Measurements from ENCODE around the gene CLNK. TPM values are rescaled to one million over a fixed set of nuclear protein-coding genes. Genes with fewer than 3 reads are reported as not detected.

The CLNK gene
- total RNA-seq, 2 experiments from 2014 or later: 0.05 to 0.17 TPM

GRCh38 chr4:10732235-10732913, 47.8 kb upstream of the CLNK start:
- H3K9me3 ChIP-seq (ENCODE audit: control insufficient read depth in 1 of 2, insufficient read depth in 1 of 2, low read length in 2 of 2): no peaks in the 10 kb centered on the region

DNA sequence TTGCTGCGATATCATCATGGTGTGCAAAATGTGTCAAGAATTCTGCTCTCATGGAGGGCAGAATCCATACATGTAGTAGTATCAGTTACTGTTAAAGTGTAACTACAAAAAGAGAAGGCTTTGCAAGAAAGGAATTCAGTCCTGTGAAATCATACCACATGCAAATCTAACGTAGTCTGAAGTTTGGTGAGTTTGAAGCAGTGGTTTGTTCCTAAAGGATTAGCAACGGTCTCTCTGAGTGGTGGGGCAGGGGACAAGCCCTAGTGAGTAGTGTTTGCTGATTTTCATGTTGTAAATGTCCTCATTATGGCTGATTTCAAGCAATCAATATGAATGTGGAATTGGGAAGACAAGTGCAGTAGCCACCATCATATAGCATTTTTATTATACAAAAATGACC, 47.1 kb upstream of the CLNK start:
- ATAC-seq (ENCODE audit: poor library complexity): no peak
- Histone ChIP-seq H3K27ac (ENCODE audit: low read depth in 1 of 2, low read length in 2 of 2) (no peak overlapping the region), H3K4me3 (ENCODE audit: low read length) (no peak overlapping the region), H3K36me3 (ENCODE audit: insufficient read depth, low read length) (no peaks in the 10 kb centered on the region), H3K4me1 (ENCODE audit: insufficient read depth, low read length) (no peaks in the 10 kb centered on the region), H3K9me3 (ENCODE audit: control insufficient read depth in 1 of 2, insufficient read depth in 1 of 2, low read length in 2 of 2) (no peaks in the 10 kb centered on the region), H3K27me3 (ENCODE audit: control insufficient read depth in 1 of 2, insufficient read depth in 2 of 2, low read length in 2 of 2) (no peaks in the 10 kb centered on the region)
- POLR2A ChIA-PET: no interaction called here
- CTCF ChIA-PET: no interaction called here
- intact Hi-C loops (cut with DNase I, micrococcal nuclease): no loop called here
- DNase-seq: no peak
- Mint-ChIP-seq H3K36me3 (ENCODE audit: low read depth) (no peaks in the 10 kb centered on the region), H3K4me1 (ENCODE audit: low read depth) (peaks cover 4% of the 10 kb centered on the region), H3K4me3 (no peak overlapping the region), H3K9me3 (no peaks in the 10 kb centered on the region), H3K27ac (no peak overlapping the region), H3K27me3 (no peaks in the 10 kb centered on the region)
- TF ChIP-seq CTCF (IDR thresholded peaks at IDR 0.05): no peak

More at GRCh38 chr4:10732235-10732913, 47.8 kb upstream of the CLNK start:
- no peak overlapping the region for H3K27ac ChIP-seq (ENCODE audit: low read depth in 1 of 2, low read length in 2 of 2)
- Mint-ChIP-seq H3K4me1 (ENCODE audit: low read depth) (peaks cover 4% of the 10 kb centered on the region), H3K36me3 (ENCODE audit: low read depth) (no peaks in the 10 kb centered on the region), H3K9me3 (no peaks in the 10 kb centered on the region), H3K4me3 (no peak overlapping the region), H3K27ac (no peak overlapping the region), H3K27me3 (no peaks in the 10 kb centered on the region)
- no peak for TF ChIP-seq CTCF (IDR thresholded peaks at IDR 0.05)
- H3K4me1 ChIP-seq (ENCODE audit: insufficient read depth, low read length): no peaks in the 10 kb centered on the region
- intact Hi-C loops (cut with DNase I, micrococcal nuclease): no loop called here
- CTCF ChIA-PET: no interaction called here
- DNase-seq: no peak
- no peak for ATAC-seq (ENCODE audit: poor library complexity)
- no peaks in the 10 kb centered on the region for H3K36me3 ChIP-seq (ENCODE audit: insufficient read depth, low read length)
- H3K4me3 ChIP-seq (ENCODE audit: low read length): no peak overlapping the region
- POLR2A ChIA-PET: interaction anchor here (1.1 kb wide), 1 partner anchor 10 kb away, joined by 3 read pairs; no protein-coding TSS in a partner anchor
- no peaks in the 10 kb centered on the region for H3K27me3 ChIP-seq (ENCODE audit: control insufficient read depth in 1 of 2, insufficient read depth in 2 of 2, low read length in 2 of 2)

- no peak overlapping the region for H3K27ac Mint-ChIP-seq
- no peak overlapping the region for H3K27ac ChIP-seq (ENCODE audit: low read depth in 1 of 2, low read length in 2 of 2)
- no peak for ATAC-seq (ENCODE audit: poor library complexity)
- H3K9me3 Mint-ChIP-seq: no peaks in the 10 kb centered on the region
- no peak overlapping the region for H3K4me3 ChIP-seq (ENCODE audit: low read length)
- no peak overlapping the region for H3K4me3 Mint-ChIP-seq
- intact Hi-C loops (cut with DNase I, micrococcal nuclease): no loop called here
- no peaks in the 10 kb centered on the region for H3K27me3 Mint-ChIP-seq
- no peak for DNase-seq
- H3K4me1 ChIP-seq (ENCODE audit: insufficient read depth, low read length): no peaks in the 10 kb centered on the region
- ChIA-PET POLR2A (no interaction called here), CTCF (no interaction called here)
- H3K9me3 ChIP-seq (ENCODE audit: control insufficient read depth in 1 of 2, insufficient read depth in 1 of 2, low read length in 2 of 2): no peaks in the 10 kb centered on the region
- H3K27me3 ChIP-seq (ENCODE audit: control insufficient read depth in 1 of 2, insufficient read depth in 2 of 2, low read length in 2 of 2): no peaks in the 10 kb centered on the region
- no peaks in the 10 kb centered on the region for H3K36me3 Mint-ChIP-seq (ENCODE audit: low read depth)
- peaks cover 4% of the 10 kb centered on the region for H3K4me1 Mint-ChIP-seq (ENCODE audit: low read depth)
- H3K36me3 ChIP-seq (ENCODE audit: insufficient read depth, low read length): no peaks in the 10 kb centered on the region
- TF ChIP-seq CTCF (IDR thresholded peaks at IDR 0.05): no peak
These were observed 46.6 kb upstream of the CLNK start for GRCh38 chr4:10731162-10731561.

Measured in CD4-positive, alpha-beta T cell (primary cell).